Right forelimb (tissue), 1 donor: ENCODE measurements around the gene GPATCH1.
A peak's percentile ranks its signal among the peaks of the same experiment; 100 is the strongest.
"Not testable (repeated sequence)": the region's sequence is repeated elsewhere in the genome, so short reads cannot be mapped to it uniquely, and the experiment has no call there.

Experiments used
- DNase-seq: peaks from one replicate; pipeline ENCODE4 v3.0.0-alpha.2; 2018

GPATCH1 gene, protein sequence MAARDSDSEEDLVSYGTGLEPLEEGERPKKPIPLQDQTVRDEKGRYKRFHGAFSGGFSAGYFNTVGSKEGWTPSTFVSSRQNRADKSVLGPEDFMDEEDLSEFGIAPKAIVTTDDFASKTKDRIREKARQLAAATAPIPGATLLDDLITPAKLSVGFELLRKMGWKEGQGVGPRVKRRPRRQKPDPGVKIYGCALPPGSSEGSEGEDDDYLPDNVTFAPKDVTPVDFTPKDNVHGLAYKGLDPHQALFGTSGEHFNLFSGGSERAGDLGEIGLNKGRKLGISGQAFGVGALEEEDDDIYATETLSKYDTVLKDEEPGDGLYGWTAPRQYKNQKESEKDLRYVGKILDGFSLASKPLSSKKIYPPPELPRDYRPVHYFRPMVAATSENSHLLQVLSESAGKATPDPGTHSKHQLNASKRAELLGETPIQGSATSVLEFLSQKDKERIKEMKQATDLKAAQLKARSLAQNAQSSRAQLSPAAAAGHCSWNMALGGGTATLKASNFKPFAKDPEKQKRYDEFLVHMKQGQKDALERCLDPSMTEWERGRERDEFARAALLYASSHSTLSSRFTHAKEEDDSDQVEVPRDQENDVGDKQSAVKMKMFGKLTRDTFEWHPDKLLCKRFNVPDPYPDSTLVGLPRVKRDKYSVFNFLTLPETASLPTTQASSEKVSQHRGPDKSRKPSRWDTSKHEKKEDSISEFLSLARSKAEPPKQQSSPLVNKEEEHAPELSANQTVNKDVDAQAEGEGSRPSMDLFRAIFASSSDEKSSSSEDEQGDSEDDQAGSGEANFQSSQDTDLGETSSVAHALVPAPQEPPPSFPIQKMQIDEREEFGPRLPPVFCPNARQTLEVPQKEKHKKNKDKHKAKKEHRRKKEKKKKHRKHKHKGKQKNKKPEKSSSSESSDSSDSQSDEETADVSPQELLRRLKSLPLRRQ

DNA sequence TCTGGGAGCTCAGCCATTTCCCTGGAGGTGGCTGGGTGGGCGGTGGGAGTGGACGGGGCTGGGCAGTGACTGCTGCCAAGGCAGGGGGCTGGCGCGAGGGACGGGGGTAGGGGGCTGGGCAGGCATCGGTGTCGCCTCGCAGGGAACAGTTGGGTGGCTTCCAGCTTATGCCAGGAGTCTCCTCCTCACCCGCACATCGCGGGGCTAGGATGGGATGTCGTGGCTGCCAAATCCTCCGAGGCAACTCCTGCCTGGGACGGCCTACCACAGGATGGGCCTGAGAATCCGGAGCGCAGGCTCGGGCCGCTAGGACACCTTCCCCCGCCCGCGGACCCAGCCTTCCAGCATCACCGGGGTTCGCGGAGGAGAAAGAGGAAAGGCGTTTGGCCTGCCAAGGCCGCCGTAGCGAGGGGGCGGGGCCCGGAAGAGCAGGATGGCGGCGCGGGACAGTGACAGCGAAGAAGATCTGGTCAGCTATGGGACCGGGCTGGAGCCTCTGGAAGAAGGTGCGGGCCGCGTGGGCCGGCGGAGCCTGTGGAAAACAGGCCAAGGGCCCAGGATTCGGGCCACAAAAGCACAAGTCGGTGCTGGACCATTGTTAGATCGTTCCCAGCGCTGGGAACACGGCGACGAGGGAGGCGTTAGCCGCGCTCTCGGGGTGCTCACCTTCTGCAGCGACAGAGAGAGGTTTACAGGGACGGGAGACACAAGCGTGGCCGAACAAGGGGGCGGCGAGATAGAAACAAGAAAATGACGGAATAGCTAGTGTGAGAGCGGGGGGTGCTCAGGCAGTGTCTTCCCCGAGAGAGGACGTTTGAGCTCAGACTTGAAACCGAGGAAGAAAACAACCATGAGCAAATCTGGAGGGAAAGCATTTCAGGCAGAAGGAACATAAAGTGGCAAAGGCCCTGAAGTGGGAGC, at the start of gene GPATCH1:
TSS of gene GPATCH1 (plus strand) at position 421 of the 921 bp plus-strand sequence. CDS start at position 434, 13 bp downstream.
- peak; percentile 96 for DNase-seq

DNA sequence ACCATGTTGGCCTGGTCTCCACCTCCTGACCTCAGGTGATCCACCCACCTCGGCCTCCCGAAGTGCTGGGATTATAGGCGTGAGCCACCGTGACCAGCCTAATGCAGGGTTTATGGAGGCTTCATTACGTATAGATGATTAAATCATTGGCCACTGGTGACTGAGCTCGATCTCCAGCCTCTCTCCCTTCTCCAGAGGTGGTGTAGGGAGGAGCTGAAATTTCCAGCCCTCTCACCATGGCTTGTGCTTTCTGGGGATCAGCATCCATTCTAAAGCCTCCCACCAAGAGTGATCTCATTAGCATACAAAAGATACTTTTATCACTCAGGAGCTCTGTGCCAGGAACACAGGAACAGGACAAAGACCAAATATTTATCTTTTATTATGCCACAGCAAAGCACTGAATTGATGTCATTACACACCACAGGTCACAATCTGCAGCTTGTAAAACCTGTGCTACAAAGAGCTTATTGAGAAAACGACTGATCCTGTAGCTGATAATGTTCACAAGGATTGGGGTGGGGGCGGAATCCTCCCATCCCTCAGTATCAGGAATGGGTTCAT, 48.7 kb upstream of the GPATCH1 start:
- no peak for DNase-seq

DNA sequence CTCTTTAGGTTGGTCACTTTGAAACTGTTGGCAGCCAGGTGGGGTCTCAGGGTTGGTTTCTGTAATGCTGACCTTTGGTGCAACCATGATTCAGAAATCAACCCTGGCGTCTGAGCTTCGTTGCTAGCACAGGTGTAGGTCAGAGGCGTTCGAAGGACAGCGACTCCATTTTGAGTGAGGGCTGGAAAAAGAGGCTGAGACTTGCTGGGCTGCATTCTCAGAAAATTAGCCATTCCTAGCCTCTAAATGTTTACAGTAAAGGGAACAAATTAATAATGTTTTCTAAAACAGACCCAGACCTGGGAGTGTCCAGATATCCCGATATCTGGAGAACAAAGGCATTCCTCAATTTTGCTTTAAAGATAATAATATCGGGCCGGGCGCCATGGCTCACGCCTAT, 45.5 kb upstream of the GPATCH1 start:
- no peak for DNase-seq

DNA sequence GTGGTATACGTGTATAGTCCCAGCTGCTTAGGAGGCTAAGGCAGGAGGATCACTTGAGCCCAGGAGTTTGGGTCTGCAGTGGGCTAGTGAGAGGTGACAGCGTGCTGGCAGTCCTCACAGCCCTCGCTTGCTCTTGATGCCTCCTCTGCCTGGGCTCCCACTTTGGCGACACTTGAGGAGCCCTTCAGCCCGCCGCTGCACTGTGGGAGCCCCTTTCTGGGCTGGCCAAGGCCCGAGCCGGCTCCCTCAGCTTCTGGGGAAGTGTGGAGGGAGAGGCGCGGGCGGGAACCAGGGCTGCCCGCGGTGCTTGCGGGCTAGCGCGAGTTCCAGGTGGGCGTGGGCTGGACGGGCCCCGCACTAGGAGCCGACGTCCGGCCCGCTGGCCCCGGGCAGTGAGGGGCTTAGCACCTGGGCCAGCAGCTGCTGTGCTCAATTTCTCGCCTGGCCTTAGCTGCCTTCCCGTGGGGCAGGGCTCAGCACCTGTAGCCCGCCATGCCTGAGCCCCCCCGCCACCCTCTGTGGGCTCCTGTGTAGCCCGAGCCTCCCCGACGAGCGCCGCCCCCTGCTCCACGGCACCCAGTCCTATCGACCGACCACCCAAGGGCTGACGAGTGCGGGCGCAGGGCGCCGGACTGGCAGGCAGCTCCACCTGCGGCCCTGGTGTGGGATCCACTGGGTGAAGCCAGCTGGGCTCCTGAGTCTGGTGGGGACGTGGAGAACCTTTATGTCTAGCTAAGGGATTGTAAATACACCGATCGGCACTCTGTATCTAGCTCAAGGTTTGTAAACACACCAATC, 44.4 kb upstream of the GPATCH1 start:
- DNase-seq = not testable (repeated sequence)

DNA sequence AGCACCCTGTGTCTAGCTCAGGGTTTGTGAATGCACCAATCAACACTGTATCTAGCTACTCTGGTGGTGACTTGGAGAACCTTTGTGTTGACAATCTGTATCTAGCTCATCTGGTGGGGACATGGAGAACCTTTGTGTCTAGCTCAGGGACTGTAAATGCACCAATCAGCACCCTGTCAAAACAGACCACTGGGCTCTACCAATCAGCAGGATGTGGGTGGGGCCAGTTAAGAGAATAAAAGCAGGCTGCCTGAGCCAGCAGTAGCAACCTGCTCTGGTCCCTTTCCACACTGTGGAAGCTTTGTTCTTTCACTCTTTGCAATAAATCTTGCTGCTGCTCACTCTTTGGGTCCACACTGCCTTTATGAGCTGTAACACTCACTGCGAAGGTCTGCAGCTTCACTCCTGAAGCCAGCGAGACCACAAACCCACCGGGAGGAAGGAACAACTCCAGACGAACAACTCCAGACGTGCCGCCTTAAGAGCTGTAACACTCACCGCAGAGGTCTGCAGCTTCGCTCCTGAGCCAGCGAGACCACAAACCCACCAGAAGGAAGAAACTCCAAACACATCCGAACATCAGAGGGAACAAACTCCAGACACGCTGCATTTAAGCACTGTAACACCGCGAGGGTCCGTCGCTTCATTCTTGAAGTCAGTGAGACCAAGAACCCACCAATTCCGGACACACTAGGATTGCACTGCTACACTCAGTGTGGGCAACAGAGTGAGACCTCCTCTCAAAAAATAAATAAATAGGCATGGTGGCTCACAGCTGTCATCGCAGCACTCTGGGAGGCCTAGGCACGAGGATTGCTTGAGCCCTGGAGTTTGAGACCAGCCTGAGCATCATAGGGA, 43.6 kb upstream of the GPATCH1 start:
- not testable (repeated sequence) for DNase-seq

DNA sequence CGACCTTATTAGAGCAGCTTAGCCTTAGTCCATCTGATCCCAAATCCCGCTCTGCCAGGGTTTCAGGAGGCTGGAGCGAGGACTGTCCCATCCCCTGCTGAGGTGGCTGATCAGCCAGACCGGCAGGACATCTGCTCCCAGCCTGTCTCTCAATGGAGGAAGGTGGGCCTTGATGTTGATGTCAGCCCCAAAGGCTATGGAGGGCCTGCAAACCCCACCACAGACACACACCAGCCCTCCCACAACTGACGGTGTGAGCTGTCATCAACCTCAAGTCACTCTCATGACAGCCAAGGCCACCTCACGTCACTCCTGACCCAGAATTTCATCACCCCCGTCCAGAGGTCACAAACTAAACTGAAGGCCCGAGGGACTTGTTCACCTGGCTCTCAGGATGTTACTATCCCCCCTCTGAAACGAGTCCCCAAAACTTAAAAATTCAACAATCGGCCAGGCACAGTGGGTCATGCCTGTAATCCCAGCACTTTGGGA, 41.8 kb upstream of the GPATCH1 start:
- no peak for DNase-seq

DNA sequence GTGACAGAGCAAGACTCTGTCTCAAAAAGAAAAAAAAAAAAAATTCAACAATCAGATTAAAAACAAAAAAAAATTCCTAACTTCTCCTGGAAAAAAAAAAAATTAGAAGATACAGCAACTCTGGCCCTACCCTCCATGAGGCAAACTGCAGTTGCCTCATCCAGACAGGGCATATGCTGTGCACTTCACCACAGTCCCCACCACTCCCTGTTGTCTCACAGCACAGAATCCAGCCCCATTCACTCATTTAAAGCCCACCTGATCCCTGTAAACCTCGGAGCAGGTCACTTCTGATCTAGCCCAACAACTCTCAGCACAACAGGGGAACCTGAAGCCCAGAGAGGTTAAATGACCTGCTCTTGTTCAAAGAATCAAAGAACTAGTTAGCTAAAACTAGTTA, 41.2 kb upstream of the GPATCH1 start:
- no peak for DNase-seq

DNA sequence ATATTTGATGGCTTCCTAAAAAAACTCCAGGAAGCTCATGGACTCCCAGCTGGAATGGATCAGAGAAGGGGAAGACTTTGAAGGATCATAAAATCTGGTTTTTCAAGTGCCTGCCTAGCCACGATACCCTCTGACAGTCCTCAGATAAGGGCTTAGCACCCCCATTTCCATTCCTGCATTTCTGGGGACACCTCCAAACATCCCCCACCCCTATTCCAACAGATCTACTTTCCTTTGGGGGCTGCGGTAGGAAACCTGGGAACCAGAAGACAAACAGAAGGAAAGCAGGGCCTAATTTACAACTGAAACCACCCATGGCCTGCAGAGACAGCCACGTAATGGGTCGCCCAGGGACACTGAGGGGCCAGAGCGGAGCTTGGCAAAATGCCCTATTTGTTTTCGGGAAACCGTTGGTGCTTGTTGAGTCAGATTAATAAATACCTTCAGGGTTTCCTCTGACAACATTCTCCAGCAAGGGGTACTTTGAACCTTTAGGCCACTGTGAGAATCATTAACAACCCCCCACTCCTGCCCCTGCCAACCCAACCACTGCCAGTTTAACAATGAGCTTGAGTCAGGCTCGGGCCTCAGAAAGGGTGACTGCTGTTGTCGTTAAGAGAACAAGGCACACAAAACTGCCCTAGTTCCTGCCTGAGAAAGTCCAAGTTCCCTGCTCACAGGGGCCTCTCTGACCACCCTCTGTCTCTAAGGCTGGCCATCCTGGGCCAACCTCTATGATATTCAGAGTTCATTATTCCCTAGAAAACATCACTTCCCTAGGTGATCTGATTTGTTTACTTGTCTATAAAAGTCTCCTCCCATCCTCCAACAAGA, 39.8 kb upstream of the GPATCH1 start:
- DNase-seq = no peak

DNA sequence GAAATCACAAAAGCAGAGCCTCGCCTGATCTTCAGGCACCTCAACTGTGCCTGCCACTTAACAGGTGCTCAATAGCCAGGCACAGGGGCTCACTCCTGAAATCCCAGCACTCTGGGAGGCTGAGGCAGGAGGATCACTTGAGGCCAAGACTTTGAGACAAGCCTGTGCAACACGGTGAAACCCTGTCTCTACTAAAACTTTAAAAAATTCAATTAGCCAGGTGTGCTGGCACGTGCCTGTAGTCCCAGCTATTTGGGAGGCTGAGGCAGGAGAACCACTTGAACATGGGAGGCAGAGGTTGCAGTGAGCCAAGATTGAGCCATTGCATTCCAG, 39.2 kb upstream of the GPATCH1 start:
- not testable (repeated sequence) for DNase-seq

DNA sequence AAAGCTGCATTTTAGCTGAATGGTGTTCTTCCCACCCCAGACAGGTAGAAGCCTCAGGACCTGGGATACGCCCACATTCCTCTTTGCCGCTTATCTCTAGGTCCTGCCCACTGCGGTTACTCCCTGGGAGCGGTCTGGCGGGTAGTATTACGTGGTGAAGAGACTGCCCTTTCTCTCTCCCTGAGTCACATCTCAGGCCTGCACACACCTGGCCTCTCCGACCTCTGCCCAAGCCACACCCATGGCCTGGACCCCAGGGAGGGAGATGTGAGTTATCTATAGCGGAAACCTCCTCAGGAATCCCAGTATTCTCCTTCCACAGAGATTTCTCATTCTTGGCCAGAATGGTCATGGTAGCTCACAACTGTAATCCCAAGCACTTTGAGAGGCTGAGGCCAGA, 33.6 kb upstream of the GPATCH1 start:
- DNase-seq = no peak

DNA sequence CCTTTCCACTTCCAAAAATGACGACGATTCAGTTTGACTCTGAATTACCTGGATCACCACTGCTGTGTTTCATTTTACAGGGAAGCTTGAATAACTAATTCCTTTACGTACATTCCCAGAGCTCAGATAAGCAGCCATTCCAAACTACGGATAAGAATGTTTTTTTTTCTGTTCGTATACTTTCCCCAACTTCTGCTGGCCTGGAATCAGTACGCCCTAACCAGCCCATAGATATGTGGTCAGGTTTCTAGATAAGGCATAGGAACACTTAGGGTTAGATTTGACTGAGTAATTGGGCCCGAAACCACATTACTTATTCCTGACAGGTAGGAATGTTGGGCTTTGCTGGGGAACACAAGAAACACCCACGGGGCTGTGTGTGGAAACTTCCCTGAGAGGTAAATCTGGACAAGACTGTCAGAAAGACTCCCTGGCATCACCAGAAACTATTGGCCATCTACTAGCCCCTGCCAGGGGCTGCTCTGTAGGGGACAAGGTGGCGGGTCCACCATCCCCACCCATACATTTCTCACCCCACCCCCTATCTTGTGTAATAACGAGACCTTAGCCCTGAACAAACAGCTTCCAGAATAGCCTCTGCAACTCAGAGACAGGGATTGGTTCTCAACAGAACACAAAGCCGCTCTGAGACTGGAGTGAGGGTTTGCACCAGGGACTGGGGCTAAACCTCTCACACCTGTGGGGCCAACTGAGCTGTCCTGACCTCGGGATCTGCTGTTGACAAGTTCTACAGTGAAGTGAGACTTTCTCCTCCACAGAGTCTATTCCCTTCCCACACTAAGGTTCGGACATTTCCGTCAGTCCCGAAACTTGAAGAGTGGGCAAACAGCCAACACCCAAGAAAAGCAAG, 31.9 kb upstream of the GPATCH1 start:
- no peak for DNase-seq

DNA sequence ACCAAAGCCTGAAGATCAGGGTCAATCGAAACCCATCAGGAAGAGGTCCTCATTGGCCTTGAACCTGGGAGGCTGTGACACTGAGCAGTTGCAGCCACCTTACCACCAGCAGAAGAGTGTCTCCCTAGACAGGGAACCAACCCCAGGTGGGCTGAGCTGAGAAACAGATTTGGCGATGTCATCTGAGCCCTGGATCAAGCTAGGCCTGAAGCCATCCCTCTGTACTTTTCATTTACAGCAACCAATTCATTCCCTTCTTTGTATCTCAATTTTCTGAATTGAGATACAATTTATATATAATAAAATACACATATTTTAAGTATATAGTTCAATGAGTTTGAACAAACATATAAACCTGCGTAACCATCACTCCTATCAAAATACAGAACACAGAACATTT, 30.9 kb upstream of the GPATCH1 start:
- DNase-seq = no peak

DNA sequence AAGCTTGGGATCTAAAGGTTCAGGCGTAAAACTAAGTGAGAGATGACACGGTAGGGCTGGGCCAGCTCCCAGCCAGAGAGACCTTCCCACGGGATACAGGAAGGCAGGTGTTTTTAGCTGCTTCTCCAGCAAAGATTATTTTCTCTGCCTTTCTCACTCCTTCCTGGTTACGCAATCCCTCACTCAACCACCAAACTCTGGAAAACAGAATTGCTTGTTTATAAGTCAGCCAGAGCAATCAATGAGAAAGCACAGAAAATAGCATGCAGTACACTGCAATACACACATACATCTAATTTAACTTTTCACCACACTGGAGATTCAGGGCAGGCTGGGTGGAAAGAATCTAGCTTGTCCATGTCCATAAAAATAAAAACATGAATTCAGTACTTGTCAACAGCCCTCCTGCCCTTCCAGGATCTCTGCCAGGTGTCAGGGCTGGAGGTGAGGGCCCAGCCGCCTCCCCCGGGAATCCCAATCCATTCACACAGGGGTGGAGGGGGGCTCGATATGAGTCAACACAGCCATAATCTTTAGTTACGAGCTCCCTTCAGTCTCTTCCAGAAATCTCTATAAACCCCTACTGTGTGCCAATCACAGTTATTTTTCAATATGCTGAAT, 28.5 kb upstream of the GPATCH1 start:
- no peak for DNase-seq

DNA sequence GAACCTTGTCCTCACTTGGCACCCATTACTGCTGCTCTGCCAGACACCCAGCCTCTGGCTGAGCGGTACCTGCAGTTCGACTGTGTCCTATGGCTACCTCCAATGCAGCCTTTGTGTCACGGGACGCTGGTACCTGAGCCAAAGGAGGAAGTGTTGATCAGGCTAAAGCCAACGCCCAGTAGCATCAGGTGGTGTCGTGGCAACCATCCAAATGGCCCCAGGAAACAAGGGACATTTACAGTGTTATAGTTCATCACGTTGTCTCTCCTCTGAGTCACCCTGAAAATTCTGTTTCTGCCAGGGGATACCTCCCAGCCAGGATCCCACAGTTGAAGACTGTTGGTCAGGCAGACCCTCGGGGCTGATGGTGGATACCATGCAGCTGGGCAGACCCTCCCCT, 26.4 kb upstream of the GPATCH1 start:
- no peak for DNase-seq

DNA sequence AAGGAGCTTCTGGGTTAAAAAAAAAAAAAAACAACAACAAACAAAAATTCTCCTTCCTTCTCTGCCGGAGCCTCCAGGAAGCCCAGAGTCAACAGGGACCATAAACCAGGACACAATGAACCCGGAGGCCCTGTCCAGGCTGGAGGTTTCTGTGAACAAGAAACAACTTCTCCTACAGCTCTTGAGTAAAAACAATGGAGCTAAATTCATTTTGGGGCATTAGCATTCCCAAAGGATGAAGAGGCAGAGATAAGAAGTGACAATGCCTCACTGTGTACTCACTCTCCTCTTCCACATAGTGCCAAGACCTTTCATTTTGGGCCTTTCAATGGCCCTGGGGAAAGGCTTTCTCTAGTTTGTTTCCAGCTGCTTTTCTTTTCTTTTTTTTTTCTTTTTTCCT, 25.3 kb upstream of the GPATCH1 start:
- no peak for DNase-seq

DNA sequence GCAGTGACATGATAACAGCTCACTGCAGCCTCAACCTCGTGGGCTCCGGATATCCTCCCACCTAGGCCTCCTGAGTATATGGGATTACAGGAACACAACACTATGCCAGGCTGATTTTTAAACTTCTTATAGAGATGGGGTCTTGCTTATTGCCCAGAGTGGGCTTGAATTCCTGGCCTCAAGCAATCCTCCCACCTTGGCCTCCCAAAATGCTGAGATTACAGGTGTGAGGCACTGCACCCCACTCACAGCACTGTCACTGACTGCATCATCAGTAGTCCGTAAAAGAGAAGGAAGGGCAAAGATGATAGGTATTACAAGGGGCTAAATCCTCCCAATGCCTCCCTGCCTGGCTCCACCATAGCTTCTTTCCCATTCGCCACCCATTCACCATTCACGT, 20.4 kb upstream of the GPATCH1 start:
- DNase-seq = no peak

DNA sequence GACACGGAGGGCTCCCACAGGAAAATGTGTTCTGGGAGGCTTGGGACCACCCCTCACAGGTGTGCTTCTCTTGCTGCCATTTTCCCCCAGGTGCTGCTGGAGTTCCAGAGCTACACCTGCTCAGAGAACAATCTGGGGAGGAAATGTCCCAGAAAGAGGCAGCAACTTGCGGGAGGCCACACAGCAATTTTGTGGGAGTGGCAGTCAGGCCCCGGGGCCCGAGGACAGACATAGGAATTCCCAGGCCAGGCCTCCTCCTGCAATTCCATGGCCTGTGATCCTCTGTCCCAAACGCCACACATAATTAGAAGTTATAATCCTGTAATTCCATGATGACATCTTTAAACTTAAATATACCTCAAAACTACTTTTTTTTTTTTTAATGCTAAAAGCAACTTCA, 18.1 kb upstream of the GPATCH1 start:
- no peak for DNase-seq

DNA sequence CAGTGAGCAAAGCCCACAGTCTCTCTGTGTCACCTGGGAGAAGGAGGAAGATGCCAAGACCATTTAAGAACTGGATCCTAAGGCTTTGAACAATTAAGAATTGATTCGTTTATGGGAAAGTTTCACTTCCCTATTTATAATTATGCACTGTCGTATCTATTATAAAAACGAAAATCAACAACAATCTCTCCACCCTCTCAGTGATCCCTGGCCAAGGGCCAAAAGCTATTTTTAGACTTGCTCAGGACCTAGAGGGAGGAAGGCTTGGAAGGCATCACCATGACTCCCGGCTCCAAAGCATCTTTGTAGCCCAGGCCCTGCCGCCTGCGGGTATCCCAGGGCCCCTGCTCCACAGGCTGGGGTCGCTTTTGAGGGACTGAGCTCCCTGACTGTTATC, 17.6 kb upstream of the GPATCH1 start:
- no peak for DNase-seq
